Activated naive CD4-positive, alpha-beta T cell treated with anti-CD3 and anti-CD28 coated beads, Interleukin-2, amount 50 U/mL, for 72 hours (primary cell): Measurements from ENCODE around the gene MOV10. TPM values are rescaled to one million over a fixed set of nuclear protein-coding genes. Genes with fewer than 3 reads are reported as not detected.
"Not testable (repeated sequence)": the region's sequence is repeated elsewhere in the genome, so short reads cannot be mapped to it uniquely, and the experiment has no call there.

Experiments
- ATAC-seq, 2 donors: fragments of 150-1000 bp; cut with Tn5 transposase; 2 replicates each; pipeline ENCODE4 v1.10.0; 2021; ENCODE audit warnings: mild to moderate bottlenecking in 2 of 2, moderate library complexity in 2 of 2
- DNase-seq, 2 donors: peaks; one replicate each; pipeline ENCODE4 v3.0.0; 2021 to 2022; ENCODE audit warnings: low spot score in 2 of 2
- H3K27ac Mint-ChIP-seq, 2 donors: one replicate each; pipeline ENCODE4 v1.8.0; 2022; ENCODE audit warnings: mild to moderate bottlenecking in 2 of 2, mixed read lengths in 2 of 2
- H3K36me3 Mint-ChIP-seq, 2 donors: one replicate each; pipeline ENCODE4 v1.8.0; 2022; ENCODE audit warnings: mixed read lengths in 2 of 2
- H3K9me3 Mint-ChIP-seq, 2 donors: one replicate each; pipeline ENCODE4 v1.8.0; 2022; ENCODE audit warnings: mixed read lengths in 2 of 2
- total RNA-seq, 2 donors: library from RNA; stranded (reverse); gene quantifications; one replicate each; pipeline ENCODE4 v1.2.3, GENCODE V29; 2022

MOV10 gene
- total RNA-seq, 2 donors from 2014 or later, result 81.5 to 122 TPM

DNA sequence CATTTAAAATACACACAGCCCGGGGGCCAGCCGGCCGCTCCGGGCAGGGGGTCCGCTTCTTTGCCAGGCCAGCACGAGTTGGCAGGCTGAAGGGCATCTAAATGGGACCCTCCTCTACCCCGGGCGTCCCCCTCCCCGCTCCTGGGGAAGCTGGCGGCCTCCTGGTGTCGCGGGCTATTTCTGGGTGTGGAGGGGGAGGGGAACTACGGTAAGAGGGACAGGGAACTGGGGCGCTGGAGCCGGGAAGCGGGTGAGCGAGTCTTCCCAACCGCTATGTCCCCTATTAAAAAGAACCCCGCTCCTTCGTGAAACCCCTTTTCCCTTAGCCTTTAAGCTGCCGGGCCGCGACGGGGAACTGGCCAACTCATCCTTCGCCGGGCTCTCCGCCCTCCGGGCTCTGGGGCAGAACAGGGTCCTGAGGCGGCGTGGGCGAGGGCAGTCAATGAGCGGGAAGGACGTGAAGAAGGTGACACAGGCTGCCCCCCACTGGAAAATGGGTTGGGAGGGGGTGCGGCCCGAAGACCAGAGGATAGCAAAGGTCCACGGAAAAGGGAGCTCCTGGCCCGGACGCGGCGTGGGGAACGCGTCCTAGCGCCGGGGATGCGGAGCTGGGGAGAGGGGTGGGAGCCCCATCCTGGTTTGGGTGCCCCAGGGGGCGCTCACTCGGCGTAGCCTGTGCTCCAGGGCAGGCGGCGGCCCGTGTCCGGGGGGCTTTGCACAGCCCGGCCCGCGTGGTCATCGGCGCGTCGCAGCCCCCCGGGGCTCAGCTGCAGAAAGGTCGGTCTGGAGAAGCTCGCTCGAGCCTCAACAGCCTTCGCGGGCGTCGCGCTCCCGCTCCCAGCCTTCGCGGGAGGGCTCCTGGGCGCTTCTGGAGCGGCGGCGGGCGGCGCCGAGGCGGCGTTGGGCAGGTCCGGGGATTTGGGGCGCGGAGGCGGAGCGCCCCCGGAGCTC, 40.1 kb downstream of the MOV10 start:
- no peak overlapping the region for H3K27ac Mint-ChIP-seq
- no peak for DNase-seq
- peak in 1 of 2 donors; percentile 1 for ATAC-seq
- no peaks in the 10 kb centered on the region for H3K36me3 Mint-ChIP-seq
- H3K9me3 Mint-ChIP-seq, result no peaks in the 10 kb centered on the region

DNA sequence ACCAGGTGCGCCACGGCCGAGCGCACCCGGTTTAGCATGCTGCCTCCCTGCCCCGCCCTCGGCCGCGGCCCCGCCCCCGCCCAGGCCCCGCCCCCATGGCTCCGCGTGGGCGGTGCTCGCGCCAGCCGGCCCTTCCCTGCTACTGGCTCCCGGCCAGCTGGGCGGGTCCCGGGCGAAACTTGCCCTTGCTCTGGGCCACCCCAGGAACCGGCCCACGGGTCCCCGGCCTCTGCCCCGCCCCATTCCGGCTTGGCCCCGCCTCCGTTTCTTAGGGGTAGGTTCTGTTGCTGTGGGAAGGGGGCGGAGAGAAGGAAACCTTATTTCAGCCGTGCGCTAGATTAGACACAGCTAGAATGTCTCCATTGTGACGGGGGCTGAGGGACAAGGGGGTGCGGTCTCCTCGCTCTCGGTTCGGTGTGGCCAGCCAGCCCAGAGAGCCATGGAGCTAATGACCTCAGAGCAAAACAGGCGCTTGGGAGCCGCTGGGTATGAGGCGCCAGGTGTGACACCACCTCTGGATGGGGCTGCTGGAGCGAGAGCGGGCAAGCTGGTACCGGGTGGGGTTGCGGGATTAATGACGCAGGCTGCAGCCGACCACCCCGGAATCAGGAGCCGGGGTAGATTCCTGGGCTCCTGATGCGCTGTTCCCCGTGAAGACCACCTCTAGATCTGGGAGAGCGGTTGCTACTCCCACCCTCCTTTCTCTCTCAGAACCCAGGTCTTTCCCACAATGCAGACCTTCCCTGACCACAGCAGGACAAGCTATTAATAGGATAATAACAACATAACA, 41.0 kb downstream of the MOV10 start, which contains the start of gene PPM1J:
TSS of gene PPM1J (minus strand) at position 69 of the 790 bp plus-strand sequence. CDS start at position 38, 31 bp downstream.
- H3K9me3 Mint-ChIP-seq, result no peaks in the 10 kb centered on the region
- no peaks in the 10 kb centered on the region for H3K36me3 Mint-ChIP-seq
- peak within 1 kb of the TSS in 1 of 2 donors; percentile 44 for H3K27ac Mint-ChIP-seq
- ATAC-seq (peak; percentile 82 to 89), DNase-seq (peak; percentile 91 to 99)

DNA sequence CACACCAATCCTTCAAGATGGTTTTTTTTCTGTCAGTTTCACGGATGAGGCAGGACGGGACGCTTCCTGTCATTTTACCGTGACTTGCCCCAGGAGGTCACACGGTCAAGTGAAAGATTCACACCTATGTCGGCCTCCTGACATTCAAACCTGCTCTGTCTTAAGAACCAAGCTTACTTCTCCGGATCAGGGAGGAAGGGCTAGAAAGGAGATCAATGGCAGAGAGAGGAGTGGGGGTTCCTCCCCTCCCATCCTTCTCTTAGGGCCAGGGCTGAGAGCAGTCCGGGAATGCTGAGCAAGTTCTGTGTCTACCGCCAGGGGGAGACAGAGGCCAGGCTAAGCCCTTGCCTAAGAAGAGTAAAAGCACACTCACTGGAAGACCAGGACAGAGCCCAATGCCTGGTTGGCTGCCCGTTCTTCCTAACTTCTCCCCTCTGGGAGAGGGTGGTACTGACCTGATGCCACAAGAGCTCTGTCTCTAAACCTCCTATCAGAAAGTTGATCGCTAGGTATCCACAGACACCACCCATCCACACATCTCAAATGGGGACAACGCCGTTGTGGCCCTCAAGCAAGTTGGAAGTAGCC, 41.8 kb downstream of the MOV10 start:
- Mint-ChIP-seq H3K27ac (peak overlapping the region in 1 of 2 donors; percentile 32), H3K36me3 (no peaks in the 10 kb centered on the region), H3K9me3 (no peaks in the 10 kb centered on the region)
- ATAC-seq, result peak; percentile 42 to 64
- DNase-seq, result peak; percentile 72 to 85

DNA sequence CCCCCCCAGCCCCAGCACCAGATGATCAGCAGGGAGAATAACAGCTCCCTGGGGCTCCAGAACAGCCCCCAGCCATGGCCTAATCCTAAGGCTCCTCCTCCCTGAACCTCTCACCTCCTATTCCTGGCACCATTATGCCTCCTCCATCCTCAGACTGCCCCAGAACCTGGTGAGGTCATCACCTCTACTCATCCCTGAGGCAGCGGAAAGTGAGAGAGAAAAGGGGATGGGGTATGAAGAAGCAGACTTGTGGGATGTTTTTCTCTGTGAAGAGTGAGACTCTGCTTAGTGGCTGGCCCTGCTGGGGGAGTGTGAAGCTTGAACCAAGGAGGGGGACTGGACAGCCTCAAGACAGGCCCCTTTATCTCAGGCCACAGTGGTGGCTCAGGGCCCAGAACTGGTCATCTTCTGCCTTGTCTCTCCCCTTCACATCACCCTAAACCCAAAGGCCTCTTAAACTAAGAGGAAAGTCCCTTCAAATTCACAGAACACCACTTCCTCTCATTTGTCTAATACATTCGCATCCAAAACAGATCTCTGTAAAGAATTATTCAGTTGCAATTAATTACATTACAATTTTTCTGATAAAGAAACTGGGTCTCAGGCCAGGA, 42.9 kb downstream of the MOV10 start:
- peak overlapping the region in 1 of 2 donors; percentile 72 for H3K27ac Mint-ChIP-seq
- no peaks in the 10 kb centered on the region for H3K36me3 Mint-ChIP-seq
- H3K9me3 Mint-ChIP-seq, result no peaks in the 10 kb centered on the region
- ATAC-seq (no peak), DNase-seq (no peak)

DNA sequence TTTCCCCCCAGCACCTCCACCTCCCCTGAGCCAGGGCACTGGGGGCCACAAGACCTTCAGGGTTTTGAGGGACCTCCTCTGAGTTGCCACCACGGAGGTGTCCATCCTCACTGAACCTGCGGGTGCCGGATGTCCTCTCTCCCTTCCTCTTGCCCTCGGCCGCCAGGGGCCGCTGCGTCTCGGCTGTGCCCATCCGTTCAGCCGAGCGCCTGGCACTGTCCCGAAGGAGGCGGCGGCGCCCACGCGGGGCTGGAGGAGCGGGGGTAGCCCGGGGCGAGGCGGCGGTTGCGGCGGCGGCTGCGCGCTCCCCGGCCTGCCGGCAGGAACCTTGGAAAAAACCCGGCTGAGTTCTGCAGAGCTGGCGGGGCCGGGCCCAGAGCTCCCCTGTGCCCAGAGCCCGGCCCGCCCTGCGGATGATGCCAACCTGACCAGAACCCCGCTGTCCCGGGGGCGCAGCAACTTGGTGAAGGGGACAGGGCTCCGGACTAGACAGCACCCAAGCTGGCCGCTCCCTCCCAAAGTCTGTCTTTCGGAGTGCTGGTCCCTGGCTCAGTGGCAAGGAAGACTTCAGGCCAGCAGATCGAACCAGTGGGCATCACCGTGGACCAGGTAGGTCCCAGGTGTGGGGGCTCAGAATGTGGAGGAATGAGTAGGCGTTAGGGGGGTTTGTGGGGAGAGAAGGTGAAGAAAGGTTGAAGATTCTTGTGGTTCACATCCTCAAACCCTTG, 44.4 kb downstream of the MOV10 start:
- DNase-seq, result peak; percentile 80 to 85
- Mint-ChIP-seq H3K36me3 (no peaks in the 10 kb centered on the region), H3K9me3 (no peaks in the 10 kb centered on the region), H3K27ac (no peak overlapping the region)
- ATAC-seq, result peak; percentile 34 to 47

DNA sequence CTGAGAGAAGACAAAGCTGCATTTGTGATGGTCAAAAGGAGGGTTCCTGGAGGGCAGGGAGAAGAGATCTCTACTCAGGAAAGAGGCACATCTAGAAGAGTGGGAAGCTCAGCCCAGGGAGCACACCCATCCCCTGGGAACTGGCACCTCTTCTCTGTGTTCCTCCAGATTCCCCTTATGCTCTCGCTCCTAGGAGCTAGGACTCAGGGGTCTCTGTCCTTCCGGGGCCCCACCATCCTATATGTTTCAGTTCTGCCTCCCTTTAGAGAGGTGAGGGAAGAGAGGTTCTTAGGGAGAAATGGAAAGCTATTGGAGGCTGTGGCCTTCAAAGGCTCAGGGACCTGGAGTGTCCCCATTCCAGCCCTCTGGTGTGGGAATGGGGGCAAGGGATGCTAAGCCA, 45.2 kb downstream of the MOV10 start:
- DNase-seq, result no peak
- no peaks in the 10 kb centered on the region for H3K9me3 Mint-ChIP-seq
- no peak for ATAC-seq
- H3K27ac Mint-ChIP-seq, result no peak overlapping the region
- no peaks in the 10 kb centered on the region for H3K36me3 Mint-ChIP-seq

DNA sequence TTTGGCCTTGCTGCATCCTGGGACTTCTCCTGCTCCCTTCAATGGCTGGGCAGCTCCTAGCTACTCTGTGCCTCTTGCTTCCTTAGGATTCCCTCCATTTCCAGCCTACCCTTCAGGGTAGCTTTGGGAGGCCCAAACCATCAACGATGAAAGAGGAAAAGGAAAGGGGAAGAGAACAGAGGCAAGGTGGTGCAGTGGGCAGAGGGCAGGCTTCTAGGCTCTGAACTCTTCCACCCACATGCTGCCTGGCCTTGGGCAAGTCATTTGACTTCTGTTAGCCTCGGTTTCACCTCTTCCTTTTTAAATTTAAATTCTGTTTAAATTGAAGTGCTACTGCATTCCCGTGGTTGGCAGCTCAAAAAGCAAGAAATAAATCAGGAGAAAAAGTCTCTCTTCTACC, 46.3 kb downstream of the MOV10 start:
- Mint-ChIP-seq H3K9me3 (no peaks in the 10 kb centered on the region), H3K36me3 (no peaks in the 10 kb centered on the region), H3K27ac (no peak overlapping the region)
- no peak for DNase-seq
- ATAC-seq, result no peak

DNA sequence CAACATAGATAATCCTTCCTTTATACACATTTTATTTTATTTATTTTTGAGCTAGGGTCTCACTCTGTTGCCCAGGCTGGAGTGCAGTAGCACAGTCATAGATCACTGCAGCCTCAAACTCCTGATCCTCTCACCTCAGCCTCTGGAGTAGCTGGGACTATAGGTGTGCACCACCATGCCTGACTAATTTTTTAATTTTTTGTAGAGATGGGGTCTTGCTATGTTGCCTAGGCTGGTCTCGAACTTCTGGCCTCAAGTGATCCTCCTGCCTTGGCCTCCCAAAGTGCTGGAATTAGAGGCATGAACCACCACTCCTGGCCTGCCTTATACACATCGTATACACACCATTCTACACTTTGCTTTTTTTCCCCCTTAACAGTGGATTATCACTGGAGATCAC, 46.8 kb downstream of the MOV10 start:
- not testable (repeated sequence) for H3K9me3 Mint-ChIP-seq, DNase-seq, H3K36me3 Mint-ChIP-seq, ATAC-seq, H3K27ac Mint-ChIP-seq

DNA sequence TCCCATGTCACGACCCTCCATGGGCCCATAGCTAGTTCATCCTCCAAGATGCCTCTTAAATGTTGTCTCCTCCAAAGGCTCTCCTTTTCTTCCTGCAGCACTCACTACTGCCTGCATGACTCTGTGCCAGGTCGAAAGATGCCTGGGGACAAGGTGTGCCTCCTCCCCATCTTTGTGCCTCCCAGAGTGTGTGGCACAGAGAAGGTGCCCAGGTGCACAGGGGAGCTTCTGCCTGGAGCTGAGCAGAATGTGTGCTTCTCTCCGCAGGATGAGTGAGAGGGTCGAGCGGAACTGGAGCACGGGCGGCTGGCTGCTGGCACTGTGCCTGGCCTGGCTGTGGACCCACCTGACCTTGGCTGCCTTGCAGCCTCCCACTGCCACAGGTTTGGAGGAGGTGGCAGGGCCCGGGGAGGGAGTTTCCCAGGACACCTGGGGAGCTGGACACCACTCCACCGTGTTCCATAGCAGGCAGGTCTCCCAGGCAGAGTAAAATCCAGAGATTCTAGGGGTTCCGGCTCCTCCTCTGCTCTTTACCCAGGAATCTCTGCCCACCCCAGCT, 47.6 kb downstream of the MOV10 start:
- ATAC-seq, result no peak
- Mint-ChIP-seq H3K9me3 (no peaks in the 10 kb centered on the region), H3K36me3 (no peaks in the 10 kb centered on the region), H3K27ac (no peak overlapping the region)
- DNase-seq, result no peak

DNA sequence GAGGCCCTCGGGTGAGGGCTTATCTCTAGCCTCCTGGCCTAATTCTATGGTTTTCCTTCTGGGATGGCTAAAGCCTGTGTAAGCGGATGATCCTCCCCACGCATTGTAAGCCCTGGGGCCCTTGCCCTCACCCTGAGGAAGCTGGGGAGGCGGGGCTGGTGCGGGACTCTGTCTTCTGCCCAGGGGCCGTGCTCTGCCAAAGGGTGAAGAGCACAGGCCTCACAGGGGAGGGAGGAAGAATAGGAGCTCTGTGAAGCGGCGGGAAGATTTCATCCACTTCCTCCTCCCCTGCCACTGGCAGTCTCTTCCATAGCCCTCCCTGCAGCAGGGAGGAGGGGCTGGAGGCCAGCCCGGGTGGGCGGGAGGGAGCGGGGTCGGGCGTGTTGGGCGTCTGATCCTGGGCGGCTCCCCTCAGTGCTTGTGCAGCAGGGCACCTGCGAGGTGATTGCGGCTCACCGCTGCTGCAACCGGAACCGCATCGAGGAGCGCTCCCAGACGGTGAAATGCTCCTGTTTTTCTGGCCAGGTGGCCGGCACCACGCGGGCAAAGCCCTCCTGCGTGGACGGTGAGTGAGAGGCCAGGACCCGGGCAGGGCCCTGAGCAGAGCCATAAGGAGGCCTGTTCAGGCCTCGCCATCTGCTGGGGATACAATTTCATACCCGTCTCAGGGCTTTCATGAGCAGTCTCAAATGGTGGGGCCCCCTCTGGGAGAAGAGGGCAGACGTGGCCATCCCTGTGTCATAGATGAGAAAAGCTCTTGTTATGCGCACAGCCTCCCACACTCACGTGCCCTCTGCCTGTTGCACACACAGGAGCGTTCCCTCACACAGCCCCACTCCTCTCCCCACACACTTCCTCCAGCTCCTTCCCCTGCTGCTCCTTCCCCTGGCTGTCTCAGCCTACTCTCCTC, 48.4 kb downstream of the MOV10 start:
- H3K36me3 Mint-ChIP-seq, result no peaks in the 10 kb centered on the region
- DNase-seq, result no peak
- H3K9me3 Mint-ChIP-seq, result no peaks in the 10 kb centered on the region
- peak; percentile 25 to 47 for ATAC-seq
- peak overlapping the region in 1 of 2 donors; percentile 12 for H3K27ac Mint-ChIP-seq

DNA sequence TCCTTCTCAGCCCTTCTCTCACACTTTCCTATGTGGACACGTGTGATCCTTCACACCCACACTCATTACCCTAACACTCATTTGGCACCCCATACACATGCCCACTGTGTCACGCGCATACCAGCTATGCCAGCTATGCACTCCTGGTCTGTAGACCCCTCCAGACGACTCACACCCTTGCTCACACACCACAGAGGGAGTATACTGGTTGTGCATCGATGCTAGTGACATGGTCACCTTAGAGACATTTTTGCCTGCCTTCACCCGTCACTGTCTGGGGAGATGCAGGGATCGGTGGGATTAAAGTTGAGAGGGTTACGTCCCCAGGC, 49.0 kb downstream of the MOV10 start:
- DNase-seq (no peak), ATAC-seq (peak in 1 of 2 donors; percentile 28)
- Mint-ChIP-seq H3K36me3 (no peaks in the 10 kb centered on the region), H3K27ac (peak overlapping the region in 1 of 2 donors; percentile 12), H3K9me3 (no peaks in the 10 kb centered on the region)

DNA sequence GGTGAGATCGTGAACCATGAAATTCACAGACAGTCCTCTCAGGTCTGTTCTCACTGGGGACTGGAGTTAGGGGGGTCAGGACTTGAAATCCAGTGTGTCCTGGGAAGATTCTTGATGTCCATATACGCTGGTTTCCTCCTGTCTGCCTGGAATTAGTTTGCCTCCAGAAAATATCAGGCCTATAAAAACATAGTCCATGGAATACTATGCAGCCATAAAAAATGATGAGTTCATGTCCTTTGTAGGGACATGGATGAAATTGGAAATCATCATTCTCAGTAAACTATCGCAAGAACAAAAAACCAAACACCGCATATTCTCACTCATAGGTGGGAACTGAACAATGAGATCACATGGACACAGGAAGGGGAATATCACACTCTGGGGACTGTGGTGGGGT, 49.8 kb downstream of the MOV10 start:
- H3K36me3 Mint-ChIP-seq, ATAC-seq, DNase-seq, H3K9me3 Mint-ChIP-seq, H3K27ac Mint-ChIP-seq: not testable (repeated sequence)

DNA sequence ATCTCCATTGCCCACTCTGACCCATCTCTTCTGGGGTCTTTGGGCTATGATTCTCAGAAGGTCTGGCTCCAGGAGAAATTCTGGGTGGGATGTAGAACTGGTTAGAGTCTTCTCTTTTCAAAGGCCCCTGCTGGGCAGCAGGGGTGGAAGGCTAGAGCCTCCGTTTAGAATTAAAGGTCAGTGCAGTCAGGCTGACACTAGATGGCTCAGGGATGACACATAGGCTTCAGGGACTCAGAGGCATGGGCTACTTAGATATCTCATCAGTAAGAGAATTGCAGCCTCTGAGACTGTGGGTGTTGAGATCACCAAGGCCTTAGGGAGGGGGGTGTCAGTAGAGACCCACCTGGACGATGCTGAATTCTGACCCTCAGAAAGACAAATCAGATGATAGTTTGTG, 53.3 kb downstream of the MOV10 start:
- DNase-seq (no peak), ATAC-seq (peak in 1 of 2 donors; percentile 31)
- Mint-ChIP-seq H3K27ac (no peak overlapping the region), H3K36me3 (no peaks in the 10 kb centered on the region), H3K9me3 (no peaks in the 10 kb centered on the region)

DNA sequence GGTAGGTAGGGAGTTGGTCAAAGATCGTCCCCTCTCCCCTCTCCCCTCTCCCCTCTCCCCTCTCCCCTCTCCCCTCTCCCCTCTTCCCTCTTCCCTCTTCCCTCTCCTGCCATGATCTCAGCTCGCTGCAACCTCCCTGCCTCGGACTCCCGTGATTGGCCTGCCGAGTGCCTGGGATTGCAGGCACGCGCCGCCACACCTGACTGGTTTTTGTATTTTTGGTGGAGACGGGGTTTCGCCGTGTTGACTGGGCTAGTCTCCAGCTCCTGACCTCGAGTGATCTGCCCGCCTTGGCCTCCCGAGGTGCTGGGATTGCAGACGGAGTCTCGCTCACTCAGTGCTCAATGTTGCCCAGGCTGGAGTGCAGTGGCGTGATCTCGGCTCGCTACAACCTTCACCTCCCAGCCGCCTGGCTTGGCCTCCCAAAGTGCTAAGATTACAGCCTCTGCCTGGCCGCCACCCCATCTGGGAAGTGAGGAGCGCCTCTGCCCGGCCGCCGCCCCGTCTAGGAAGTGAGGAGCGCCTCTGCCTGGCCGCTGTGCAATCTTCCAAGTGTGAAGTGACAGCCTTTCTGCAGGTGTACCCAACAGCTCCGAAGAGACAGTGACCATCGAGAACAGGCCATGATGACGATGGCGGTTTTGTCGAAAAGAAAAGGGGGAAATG, 54.0 kb downstream of the MOV10 start:
- ATAC-seq, H3K27ac Mint-ChIP-seq, H3K36me3 Mint-ChIP-seq, H3K9me3 Mint-ChIP-seq, DNase-seq: not testable (repeated sequence)
